GM18907 (cell line): ENCODE results near the gene WTIP.

Source experiments
- ATAC-seq: cut with Tn5 transposase; IDR thresholded peaks from one replicate; pipeline ENCODE4 v1.9.1; 2021; ENCODE audit warnings: mild to moderate bottlenecking, moderate library complexity; ENCODE audit not compliant: unreplicated experiment

Gene WTIP

DNA sequence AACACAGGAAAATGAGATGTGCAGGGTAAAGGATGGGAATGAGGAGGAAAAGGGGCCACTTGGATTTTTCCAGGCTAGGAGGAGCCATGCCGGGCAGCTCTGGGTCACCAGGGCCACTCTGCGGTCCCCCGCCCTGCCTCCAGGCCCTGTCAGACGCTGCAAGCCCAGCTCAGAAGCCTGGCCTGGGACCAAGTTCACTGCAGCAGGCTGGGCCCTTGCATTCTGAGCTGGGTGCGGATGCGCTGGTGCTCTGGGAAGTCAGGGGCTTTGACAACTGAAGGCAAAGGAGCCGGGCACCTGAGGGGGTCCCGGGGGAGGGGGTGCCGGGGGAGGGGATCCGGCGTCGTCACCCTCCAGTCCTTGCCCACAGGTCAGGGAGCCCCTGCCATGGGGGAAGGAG is 77.5 kb downstream of the WTIP start:
- no peak for ATAC-seq

DNA sequence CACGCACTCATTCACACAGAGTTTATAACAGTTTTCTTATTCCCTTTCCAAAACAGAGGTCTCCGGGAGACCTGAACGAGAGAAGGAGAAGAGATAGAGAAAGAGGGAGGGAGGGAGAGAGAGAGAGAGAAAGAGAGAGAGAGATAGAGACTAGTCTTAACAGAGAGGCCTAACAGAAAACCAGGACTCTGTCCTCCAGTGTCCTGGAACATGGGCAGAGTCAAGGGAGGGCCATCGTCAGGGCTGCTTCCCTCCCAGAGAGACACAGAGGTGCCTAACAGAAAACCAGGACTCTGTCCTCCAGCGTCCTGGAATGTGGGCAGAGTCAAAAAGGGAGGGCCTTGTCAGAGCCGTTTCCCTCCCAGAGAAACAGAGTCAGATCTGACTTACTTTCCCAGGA is 78.7 kb downstream of the WTIP start:
- no peak for ATAC-seq
